Aortic smooth muscle cell (primary cell): ENCODE results near the gene KRT1. TPM values are rescaled to one million over a fixed set of nuclear protein-coding genes. Genes with fewer than 3 reads are reported as not detected.

Experiments
- total RNA-seq: library from RNA; depleted of rRNA; stranded (reverse); fragments of >200 nt; gene quantifications from 2 replicates; pipeline ENCODE4 v1.2.3, GENCODE V29; 2014

The KRT1 gene
- not detected in 2 replicates for total RNA-seq

GRCh38 chr12:52680363-52680762 is at the start of gene KRT1:
Gene KRT1 (minus strand): TSS chr12:52680407. CDS start chr12:52680348, 59 bp downstream.

GRCh38 chr12:52703424-52703823 is 23.2 kb upstream of the KRT1 start, which contains the start of gene KRT77:
Gene KRT77 (minus strand): TSS chr12:52703524. CDS start chr12:52703434, 90 bp downstream.

GRCh38 chr12:52651726-52652261 is 28.4 kb downstream of the KRT1 start, which contains the start of gene KRT2:
Gene KRT2 (minus strand): TSS chr12:52652211. CDS start chr12:52652142, 69 bp downstream.

Other genes starting within 250 kb of the KRT1 start
- gene KRT75, start 246.0 kb downstream of the KRT1 start, total RNA-seq, result not detected in 2 replicates
- gene KRT6B, start 228.3 kb downstream of the KRT1 start, total RNA-seq, result not detected in 2 replicates
- gene KRT6C, start 206.6 kb downstream of the KRT1 start, total RNA-seq, result not detected in 2 replicates
- gene KRT6A, start 187.2 kb downstream of the KRT1 start, total RNA-seq, result 0.19 and 0.66 TPM in 2 replicates
- gene KRT5, start 160.0 kb downstream of the KRT1 start, total RNA-seq, result 0.44 and 0.53 TPM in 2 replicates
- not detected in 2 replicates for gene KRT71, start 127.3 kb downstream of the KRT1 start, total RNA-seq
- not detected in 2 replicates for gene KRT74, start 106.6 kb downstream of the KRT1 start, total RNA-seq
- not detected in 2 replicates for gene KRT72, start 78.9 kb downstream of the KRT1 start, total RNA-seq
- not detected in 2 replicates for gene KRT73, start 61.8 kb downstream of the KRT1 start, total RNA-seq
- gene KRT2, start 28.2 kb downstream of the KRT1 start, total RNA-seq, result not detected in 2 replicates
- not detected in 2 replicates for gene KRT77, start 23.1 kb upstream of the KRT1 start, total RNA-seq
- not detected in 2 replicates for gene KRT76, start 96.9 kb upstream of the KRT1 start, total RNA-seq
- not detected in 2 replicates for gene KRT3, start 115.7 kb upstream of the KRT1 start, total RNA-seq
- not detected in 2 replicates for gene KRT4, start 133.7 kb upstream of the KRT1 start, total RNA-seq
- not detected in 2 replicates for gene KRT79, start 153.9 kb upstream of the KRT1 start, total RNA-seq
- gene KRT78, start 168.6 kb upstream of the KRT1 start, total RNA-seq, result not detected in 2 replicates
- 3.3 and 5.9 TPM in 2 replicates for gene KRT8, start 224.7 kb upstream of the KRT1 start, total RNA-seq